ENCODE results near the gene TLR2. TPM values are rescaled to one million over a fixed set of nuclear protein-coding genes. Genes with fewer than 3 reads are reported as not detected.

TLR2 gene
- total RNA-seq, 1 experiment from 2014 or later = 0.28 TPM

- no peak overlapping the region for H3K4me3 ChIP-seq (ENCODE audit: low read depth in 2 of 2, low read length in 2 of 2)
- H3K36me3 ChIP-seq (ENCODE audit: control insufficient read depth, insufficient read depth, low read length) = no peaks in the 10 kb centered on the region
- ATAC-seq = peak; percentile 92
- no peaks in the 10 kb centered on the region; the same call in 1 of the 2 replicates for H3K9me3 ChIP-seq (ENCODE audit: control insufficient read depth, insufficient read depth, low read depth, low read length)
- DNase-seq (ENCODE audit: low read depth, low spot score) = no peak
- H3K27ac ChIP-seq (ENCODE audit: low read length) = no peak overlapping the region
- no TSS peak for BruUV-seq (replicated peaks)
- intact Hi-C loops (cut with micrococcal nuclease; ENCODE audit: unreplicated experiment) = loop anchor here (2.0 to 5.0 kb wide), 2 partner anchors 301 to 501 kb away; partner anchors contain the start of gene MND1
- ChIA-PET POLR2A (interaction anchor here (0.6 kb wide), 1 partner anchor 382 kb away, joined by 3 read pairs; no protein-coding TSS in a partner anchor), CTCF (interaction anchor here (0.6 kb wide), 1 partner anchor 32 kb away, joined by 4 read pairs; no protein-coding TSS in a partner anchor)
- H3K4me1 ChIP-seq (ENCODE audit: control insufficient read depth, insufficient read depth, low read length) = no peaks in the 10 kb centered on the region
- TF ChIP-seq SIN3A (IDR thresholded peaks at IDR 0.05; ENCODE audit: borderline replicate concordance, insufficient read depth, low read depth, low read length) (no peak), CTCF (IDR thresholded peaks at IDR 0.05) (peak; percentile 49; the same call in 1 of the 2 replicates), TCF7L2 (IDR thresholded peaks at IDR 0.05; ENCODE audit: low read depth, low read length) (no peak), POLR2AphosphoS5 (IDR thresholded peaks at IDR 0.05; ENCODE audit: low read depth, low read length) (no peak), REST (IDR thresholded peaks at IDR 0.05; ENCODE audit: insufficient read depth in 1 of 2, low read depth in 2 of 2, low read length in 1 of 2) (no peak)
- H3K27me3 ChIP-seq (ENCODE audit: control insufficient read depth, insufficient read depth, low read length) = no peaks in the 10 kb centered on the region
- in situ Hi-C loops (cut with HindIII; ENCODE audit: low pct_unique_long_range_greater_than_20kb, low sequenced_read_pairs) = no loop called here
Observed at GRCh38 chr4:153643406-153644383, 40.4 kb upstream of the TLR2 start.

- CTCF ChIA-PET = no interaction called here
- intact Hi-C loops (cut with micrococcal nuclease; ENCODE audit: unreplicated experiment) (no loop called here), in situ Hi-C loops (cut with HindIII; ENCODE audit: low pct_unique_long_range_greater_than_20kb, low sequenced_read_pairs) (no loop called here)
Observed at GRCh38 chr4:153645183-153645582, 38.9 kb upstream of the TLR2 start.

More at GRCh38 chr4:153645183-153645582, 38.9 kb upstream of the TLR2 start:
- no peak overlapping the region for H3K4me3 ChIP-seq (ENCODE audit: low read depth in 2 of 2, low read length in 2 of 2)
- POLR2A ChIA-PET = no interaction called here
- no peaks in the 10 kb centered on the region for H3K36me3 ChIP-seq (ENCODE audit: control insufficient read depth, insufficient read depth, low read length)
- no peaks in the 10 kb centered on the region for H3K27me3 ChIP-seq (ENCODE audit: control insufficient read depth, insufficient read depth, low read length)
- no peak overlapping the region for H3K27ac ChIP-seq (ENCODE audit: low read length)
- TF ChIP-seq SIN3A (IDR thresholded peaks at IDR 0.05; ENCODE audit: borderline replicate concordance, insufficient read depth, low read depth, low read length) (no peak), CTCF (IDR thresholded peaks at IDR 0.05) (peak; percentile 54)
- BruUV-seq (replicated peaks) = no TSS peak
- no peaks in the 10 kb centered on the region; the same call in 1 of the 2 replicates for H3K9me3 ChIP-seq (ENCODE audit: control insufficient read depth, insufficient read depth, low read depth, low read length)
- H3K4me1 ChIP-seq (ENCODE audit: control insufficient read depth, insufficient read depth, low read length) = no peaks in the 10 kb centered on the region
- DNase-seq (ENCODE audit: low read depth, low spot score) (no peak), ATAC-seq (no peak)
